ENCODE data around the gene CREG2.

GRCh38 chr2:101427240-101427639 is 39.9 kb upstream of the CREG2 start:
- TF ChIP-seq CTCF (IDR thresholded peaks at IDR 0.05) (no peak), POLR2AphosphoS5 (IDR thresholded peaks at IDR 0.05) (no peak), POLR2A (IDR thresholded peaks at IDR 0.05) (no peak)

Data from upper lobe of left lung (tissue), 4 donors.